H54 (cell line): Measurements from ENCODE around the gene CTAGE1.
A peak's percentile ranks its signal among the peaks of the same experiment; 100 is the strongest.

Experiments
- DNase-seq: peaks from one replicate; pipeline ENCODE4 v3.0.0; 2011; ENCODE audit warnings: low spot score, mixed read lengths; ENCODE audit not compliant: insufficient read length
- FAIRE-seq: peaks from 3 replicates; lab custom pipeline; 2011; peaks lifted over from hg19 to GRCh38; lab: Jason Lieb, UNC
- POLR2A ChIP-seq: IDR thresholded peaks from 2 replicates; pipeline ENCODE4 v1.6.1; 2011; ENCODE audit warnings: low read depth, mild to moderate bottlenecking, low read length

Gene CTAGE1

DNA sequence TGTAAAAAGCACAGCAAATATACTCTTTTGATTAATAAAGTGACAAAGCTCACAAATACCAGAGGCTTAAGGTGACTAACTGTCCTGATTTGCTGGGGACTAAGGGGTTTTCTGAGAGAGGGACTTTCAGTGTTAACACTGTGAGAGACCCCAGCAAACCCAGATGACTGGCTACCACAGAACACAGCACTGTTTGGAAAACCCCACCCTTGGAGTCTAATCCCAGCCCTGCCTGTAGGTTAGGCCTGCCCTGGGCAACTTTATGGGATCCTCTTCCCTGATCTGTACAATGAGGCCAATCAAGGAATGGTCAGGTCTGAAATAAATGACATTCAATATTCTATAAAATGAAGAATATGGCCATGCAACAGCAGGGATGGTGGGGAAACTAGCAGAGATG lies 30.5 kb upstream of the CTAGE1 start:
- DNase-seq: no peak
- no peak for TF ChIP-seq POLR2A
- no peak for FAIRE-seq

DNA sequence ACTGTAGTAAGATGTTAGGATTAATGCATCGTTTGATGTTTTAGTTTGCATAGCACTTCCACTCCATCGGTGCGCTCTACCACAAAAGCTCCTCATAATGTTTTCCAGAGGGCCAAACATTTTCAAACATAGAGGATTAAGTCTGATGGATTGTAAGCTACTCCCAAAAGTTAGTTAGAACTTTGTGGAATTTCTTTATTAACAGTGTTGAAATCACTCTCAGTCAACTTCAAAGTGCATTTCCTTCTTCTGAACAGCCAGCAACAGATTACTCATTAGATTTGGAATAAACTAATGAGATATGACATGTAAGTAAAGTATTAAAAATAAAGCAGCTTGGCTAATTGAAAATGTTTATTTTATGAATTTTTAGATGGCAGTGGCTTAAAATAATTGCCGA lies 30.1 kb upstream of the CTAGE1 start:
- FAIRE-seq (no peak), DNase-seq (no peak)
- no peak for TF ChIP-seq POLR2A

DNA sequence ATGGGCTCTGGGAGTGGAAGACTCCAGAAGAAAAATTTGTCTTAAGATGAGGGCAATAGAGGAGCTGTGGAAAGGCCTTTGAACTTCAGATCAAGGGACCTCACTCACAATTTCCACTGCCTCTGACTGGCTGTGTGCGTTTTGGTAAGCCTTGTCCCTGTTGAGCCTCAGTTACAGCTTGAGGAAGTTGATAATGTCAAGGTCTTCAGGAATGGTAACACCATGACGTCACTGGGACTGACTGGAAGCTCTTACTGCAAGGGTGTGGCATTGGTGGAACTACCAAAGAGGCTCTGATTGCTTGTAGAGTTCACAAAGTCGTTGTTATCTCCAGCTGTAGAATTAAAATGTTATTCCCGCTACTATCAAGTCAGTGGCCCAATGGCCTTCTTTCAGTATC lies 29.2 kb upstream of the CTAGE1 start:
- no peak for TF ChIP-seq POLR2A
- FAIRE-seq: no peak
- DNase-seq: no peak

DNA sequence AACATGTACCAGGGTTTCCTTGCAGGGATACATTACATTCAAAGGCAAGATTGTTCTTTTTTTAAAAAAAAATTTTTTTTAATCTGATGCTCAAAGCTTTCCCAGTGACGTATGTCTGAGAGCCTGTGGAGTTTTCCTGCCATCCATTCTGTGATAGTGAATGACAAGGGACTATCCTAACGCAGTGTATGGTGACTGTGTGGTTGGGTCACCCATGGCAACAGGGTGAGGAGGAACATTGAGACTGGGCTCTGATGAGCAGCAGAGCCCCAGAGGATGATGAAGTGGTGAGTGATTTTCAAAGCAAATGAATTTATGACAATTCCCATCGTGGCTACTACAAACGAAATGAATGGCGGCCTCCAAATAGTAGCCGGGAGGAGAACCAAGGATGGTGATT lies 28.6 kb upstream of the CTAGE1 start:
- FAIRE-seq (no peak), DNase-seq (no peak)
- TF ChIP-seq POLR2A: no peak

DNA sequence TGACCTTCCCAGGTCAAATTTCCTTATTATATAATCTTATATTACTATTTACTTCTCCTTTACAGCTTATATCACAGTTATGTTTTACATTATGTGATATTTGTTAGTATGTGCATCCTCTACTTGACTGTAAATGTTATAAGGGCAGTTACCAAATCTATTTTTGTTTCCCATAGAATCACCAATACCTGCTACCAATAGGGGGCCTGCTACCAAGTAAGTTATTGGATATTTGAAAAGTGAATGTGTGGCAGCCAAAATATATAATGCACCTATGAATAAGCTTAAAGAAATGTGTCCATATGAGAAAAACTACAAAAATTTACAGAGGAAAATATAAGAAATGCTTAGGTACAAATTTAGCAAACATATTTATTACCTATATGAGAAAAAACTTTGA lies 23.9 kb upstream of the CTAGE1 start:
- TF ChIP-seq POLR2A: no peak
- DNase-seq (no peak), FAIRE-seq (no peak)

DNA sequence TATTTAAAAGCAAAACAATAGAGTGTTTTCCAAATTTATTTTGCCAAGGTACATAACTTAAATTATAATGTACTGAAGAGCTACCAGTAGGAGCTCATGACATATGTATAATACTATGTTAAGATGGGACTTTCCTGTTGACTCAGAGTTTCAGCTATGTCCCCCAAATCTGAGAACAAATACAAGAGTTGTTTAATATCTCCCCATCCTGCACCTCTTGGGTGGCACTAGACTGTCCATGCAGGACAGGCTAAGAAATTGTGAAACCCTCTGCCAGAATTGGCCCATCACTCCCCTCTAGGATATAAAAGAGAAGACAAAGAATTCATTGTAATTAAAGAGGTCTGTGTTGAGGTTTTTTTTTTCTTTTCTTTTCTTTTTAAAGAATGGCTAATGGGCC lies 21.7 kb upstream of the CTAGE1 start:
- FAIRE-seq: no peak
- DNase-seq: no peak
- no peak for TF ChIP-seq POLR2A

DNA sequence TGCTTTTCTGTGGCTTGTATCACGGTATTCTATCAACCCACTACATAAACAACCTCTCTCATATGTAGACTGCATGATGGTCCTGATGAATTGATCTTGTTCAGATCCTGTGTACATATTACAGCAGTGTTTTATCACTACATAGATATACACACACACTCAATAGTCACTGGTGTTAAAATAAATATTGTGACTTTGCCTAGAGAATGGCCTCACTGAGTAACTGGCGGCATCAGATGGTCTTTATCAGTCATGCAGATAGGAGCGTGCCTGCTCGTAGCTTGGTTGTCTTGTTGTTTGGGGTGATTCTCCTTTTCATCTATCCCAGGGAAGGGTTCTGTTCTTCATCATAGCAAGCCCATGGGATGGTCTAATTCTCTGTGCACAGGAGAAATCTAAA lies 18.4 kb upstream of the CTAGE1 start:
- no peak for DNase-seq
- TF ChIP-seq POLR2A: no peak
- FAIRE-seq: no peak

DNA sequence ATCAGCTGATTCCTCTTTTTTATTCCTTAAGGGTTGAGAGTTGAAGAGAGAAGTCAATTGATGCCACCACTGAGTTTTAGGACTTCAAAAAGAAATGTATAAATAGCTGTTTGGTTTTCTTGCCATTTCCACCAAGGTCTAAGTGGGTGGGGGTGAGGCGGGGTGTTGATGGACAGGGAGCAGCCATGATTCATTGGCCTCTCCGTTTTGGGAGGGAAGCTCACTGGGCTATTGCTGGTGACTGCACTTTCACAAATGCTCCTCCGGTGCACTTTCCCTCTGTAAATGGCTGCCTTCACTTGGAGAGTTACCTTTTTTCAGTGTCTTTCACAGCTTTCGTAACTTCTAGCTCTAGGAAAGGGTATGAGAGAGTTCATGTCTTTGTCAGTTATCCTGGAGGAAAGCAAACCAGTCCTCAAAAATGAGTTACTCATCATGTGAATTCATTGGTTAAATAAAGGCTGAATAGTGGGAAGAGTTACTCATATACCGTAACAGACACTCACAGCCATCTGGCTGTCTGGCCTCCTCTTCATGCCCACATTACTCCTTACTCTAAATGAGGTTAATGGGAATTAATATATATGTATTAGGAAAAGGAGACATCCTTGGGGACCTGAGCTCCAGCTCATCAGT lies 17.4 kb upstream of the CTAGE1 start:
- TF ChIP-seq POLR2A: no peak
- DNase-seq (no peak), FAIRE-seq (no peak)

DNA sequence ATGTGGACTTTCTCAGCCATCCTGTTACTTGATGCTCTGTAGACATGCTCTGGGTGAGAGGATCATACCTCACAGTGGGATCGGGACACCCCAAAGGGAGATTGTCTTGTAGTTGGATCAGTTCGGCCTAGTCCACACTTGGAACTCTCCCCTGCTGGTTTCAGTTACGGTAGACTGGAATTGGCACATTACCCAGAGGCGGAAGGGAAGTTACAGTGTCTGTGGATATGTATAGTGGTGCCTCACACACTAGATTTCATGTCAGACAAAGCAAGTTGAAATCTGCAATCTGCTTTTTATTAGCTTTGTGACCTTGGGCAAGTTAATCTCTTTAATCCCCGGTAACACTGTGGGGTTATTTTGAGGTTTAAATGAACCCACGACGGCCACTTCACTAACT lies 16.2 kb upstream of the CTAGE1 start:
- DNase-seq (no peak), FAIRE-seq (no peak)
- no peak for TF ChIP-seq POLR2A

DNA sequence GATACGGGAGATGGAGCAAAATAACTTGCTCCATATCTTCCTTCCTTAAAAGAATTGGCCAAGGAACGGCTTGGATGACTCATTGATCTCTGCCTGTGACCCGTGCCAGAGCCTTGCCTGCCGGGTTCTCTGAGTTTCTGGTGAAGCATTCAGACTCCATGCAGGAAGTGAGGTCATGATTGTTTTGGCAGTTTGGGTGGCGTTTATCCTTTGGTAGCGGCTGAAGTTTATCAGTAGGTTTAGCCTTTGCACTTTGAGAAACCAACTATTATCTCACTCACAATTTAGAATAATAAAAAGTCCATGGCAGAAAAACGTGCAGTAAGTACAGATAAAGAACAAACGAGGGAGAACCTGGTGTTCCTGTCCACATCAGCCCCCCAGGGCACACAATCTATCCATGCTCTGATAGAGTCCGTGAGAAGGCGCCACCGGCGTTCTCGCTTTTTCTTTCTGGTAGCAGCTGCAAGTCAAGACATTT lies 15.0 kb upstream of the CTAGE1 start:
- peak; percentile 62 for FAIRE-seq
- no peak for TF ChIP-seq POLR2A
- peak; percentile 68 for DNase-seq

DNA sequence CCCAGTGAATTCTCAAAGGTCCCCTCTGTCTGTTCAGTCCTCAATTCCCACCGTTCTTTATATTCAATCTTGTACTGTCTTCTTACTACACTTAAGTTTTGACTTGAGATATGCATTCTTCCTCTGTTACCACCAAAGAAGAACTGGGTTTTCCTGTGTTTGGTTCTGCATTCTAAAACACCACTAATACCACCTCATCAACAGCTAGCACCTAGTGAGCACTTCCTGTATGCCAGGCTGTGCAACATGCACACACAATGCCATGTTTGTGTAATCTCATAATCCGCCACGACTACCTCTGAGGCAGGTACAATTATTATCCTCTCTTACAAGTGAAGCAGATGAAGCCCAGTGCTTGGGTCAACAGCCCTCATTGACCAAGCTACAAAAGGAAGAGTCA lies 11.8 kb upstream of the CTAGE1 start:
- FAIRE-seq (no peak), DNase-seq (no peak)
- no peak for TF ChIP-seq POLR2A

DNA sequence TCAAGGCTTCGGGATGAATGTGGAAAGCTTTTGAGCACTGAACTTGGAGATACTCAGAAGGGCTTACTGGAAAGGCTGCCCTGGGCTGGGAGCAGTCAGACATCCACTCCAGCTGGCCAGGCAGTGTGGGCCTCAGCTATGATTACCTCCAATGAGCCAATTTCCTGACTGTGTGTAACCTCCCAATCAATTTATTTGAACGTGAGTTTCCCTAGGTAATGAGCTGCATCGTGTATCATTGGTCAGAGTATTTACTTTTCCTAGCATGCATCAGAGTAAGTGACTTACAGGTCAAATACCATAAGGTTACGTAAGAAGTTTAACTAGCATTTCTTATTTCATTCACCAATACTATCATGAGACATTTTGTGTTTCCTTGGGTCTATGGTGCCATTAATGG lies 11.0 kb upstream of the CTAGE1 start:
- no peak for TF ChIP-seq POLR2A
- no peak for DNase-seq
- FAIRE-seq: no peak

DNA sequence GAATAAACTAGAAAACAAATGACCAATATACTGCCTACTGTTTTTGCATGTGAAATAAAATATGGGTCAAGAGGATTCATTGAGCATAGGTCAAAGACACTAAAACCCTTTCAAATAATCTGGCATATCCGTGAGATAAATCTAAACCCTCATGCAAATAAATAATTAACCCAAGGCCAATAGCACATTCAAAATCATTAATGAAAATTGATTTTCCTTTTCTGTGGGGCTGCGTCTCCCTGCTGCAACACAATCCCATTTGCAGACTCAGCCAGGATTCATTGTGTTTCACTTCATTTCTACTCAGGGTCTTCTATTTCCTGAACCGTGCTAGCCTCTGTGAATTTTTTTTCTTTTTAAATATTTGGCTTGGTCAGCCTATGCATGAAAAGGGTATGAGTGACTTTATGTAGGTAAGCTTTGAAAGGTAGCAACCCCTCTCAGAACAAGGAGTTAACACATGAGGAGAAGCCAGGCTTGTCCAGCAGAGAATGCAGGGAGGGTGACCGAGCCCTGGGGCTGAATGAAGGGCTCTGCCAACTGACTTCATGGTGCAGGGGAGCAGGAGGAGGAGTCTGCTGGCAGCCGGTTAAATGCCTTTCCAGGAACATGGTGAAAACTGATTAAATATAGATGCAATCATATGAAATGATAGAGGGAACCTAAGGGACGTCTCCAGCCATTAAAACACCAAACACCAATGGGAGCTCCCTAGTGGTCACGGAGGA lies 10.3 kb upstream of the CTAGE1 start:
- FAIRE-seq (no peak), DNase-seq (no peak)
- TF ChIP-seq POLR2A: no peak

DNA sequence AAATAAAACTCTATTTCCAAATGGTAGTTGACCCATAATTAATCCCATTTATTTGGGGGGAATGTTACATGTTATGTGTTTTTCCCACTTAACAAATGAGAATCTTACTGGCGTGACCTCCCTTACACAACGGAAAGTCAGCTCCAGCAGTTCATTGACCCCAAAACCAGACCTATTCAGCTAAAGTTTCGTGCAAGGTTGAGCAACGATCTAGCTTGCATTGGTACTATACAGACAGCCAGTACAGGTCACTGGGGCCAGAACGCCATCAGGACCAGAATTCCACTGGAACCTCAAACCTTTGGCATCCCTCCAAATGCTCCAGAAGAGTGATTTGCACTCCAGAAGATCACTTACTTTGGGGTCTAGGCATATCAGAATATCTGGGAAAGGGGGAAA lies 6.8 kb upstream of the CTAGE1 start:
- TF ChIP-seq POLR2A: no peak
- no peak for FAIRE-seq
- DNase-seq: no peak
